NOMO-1 treated with DMSO at 0.1 percent for 48 hours (cell line): ENCODE measurements around the gene AQP5.
A peak's percentile ranks its signal among the peaks of the same experiment; 100 is the strongest.
"Not testable (repeated sequence)": the region's sequence is repeated elsewhere in the genome, so short reads cannot be mapped to it uniquely, and the experiment has no call there.

Source experiments
- DNase-seq: peaks from one replicate; lab custom pipeline; 2025; ENCODE audit not compliant: unreplicated experiment; lab: John Stamatoyannopoulos, UW

AQP5 gene

GRCh38 chr12:49979016-49979586 lies 17.4 kb downstream of the AQP5 start:
- no peak for DNase-seq

GRCh38 chr12:49979791-49980190 lies 18.1 kb downstream of the AQP5 start:
- peak; percentile 31 for DNase-seq

- DNase-seq = no peak
These were observed 19.1 kb downstream of the AQP5 start for GRCh38 chr12:49980501-49981349.

GRCh38 chr12:49982246-49983087 lies 20.8 kb downstream of the AQP5 start:
- peak; percentile 68 for DNase-seq

GRCh38 chr12:49983892-49984291 lies 22.2 kb downstream of the AQP5 start:
- DNase-seq = peak; percentile 9

- DNase-seq = no peak
These were observed 23.0 kb downstream of the AQP5 start for GRCh38 chr12:49984476-49985359.

GRCh38 chr12:49985981-49986380 lies 24.3 kb downstream of the AQP5 start:
- no peak for DNase-seq

GRCh38 chr12:49986476-49986875 lies 24.8 kb downstream of the AQP5 start:
- not testable (repeated sequence) for DNase-seq

GRCh38 chr12:49987625-49988303 lies 26.1 kb downstream of the AQP5 start:
- peak; percentile 91 for DNase-seq

- DNase-seq = not testable (repeated sequence)
These were observed 27.7 kb downstream of the AQP5 start for GRCh38 chr12:49989400-49989799.

GRCh38 chr12:49990273-49990672 lies 28.6 kb downstream of the AQP5 start:
- DNase-seq = peak; percentile 82

- no peak for DNase-seq
These were observed 36.8 kb downstream of the AQP5 start for GRCh38 chr12:49998453-49998852.

GRCh38 chr12:50003595-50003994 lies 41.9 kb downstream of the AQP5 start:
- DNase-seq = no peak

GRCh38 chr12:50004696-50005095 lies 43.0 kb downstream of the AQP5 start:
- no peak for DNase-seq

- DNase-seq = no peak
These were observed 43.5 kb downstream of the AQP5 start for GRCh38 chr12:50005175-50005574.

- DNase-seq = no peak
These were observed 44.6 kb downstream of the AQP5 start for GRCh38 chr12:50006280-50006679.

- no peak for DNase-seq
These were observed 45.2 kb downstream of the AQP5 start for GRCh38 chr12:50006754-50007442.

- no peak for DNase-seq
These were observed 51.9 kb downstream of the AQP5 start for GRCh38 chr12:50013361-50014147.

- DNase-seq = no peak
These were observed 52.7 kb downstream of the AQP5 start for GRCh38 chr12:50014342-50014741.
